ENCODE results near the gene PHLDB1.

- no peak for TF ChIP-seq CTCF (IDR thresholded peaks at IDR 0.05)
- no peak for TF ChIP-seq POLR2A (IDR thresholded peaks at IDR 0.05)
Measured at GRCh38 chr11:118688851-118689502, 81.6 kb downstream of the PHLDB1 start.

All from esophagus squamous epithelium (tissue), 4 donors.